PFSK-1 (cell line): ENCODE measurements around the gene TPSG1.

Experiments used
- FOXP2 ChIP-seq: optimal IDR thresholded peaks from 2 replicates; pipeline ENCODE3; 2011; ENCODE audit warnings: borderline replicate concordance, control low read depth, inconsistent platforms; ENCODE audit not compliant: insufficient read depth; ENCODE audit errors: extremely low read length, extremely low read depth
- POLR2AphosphoS5 ChIP-seq: IDR thresholded peaks from 2 replicates; pipeline ENCODE4 v1.6.1; 2012; ENCODE audit warnings: low read depth, mild to moderate bottlenecking, control low read depth, low read length, moderate library complexity
- SIN3A ChIP-seq: IDR thresholded peaks from 2 replicates; pipeline ENCODE4 v1.6.1; 2012; ENCODE audit warnings: mild to moderate bottlenecking, low read length, moderate library complexity, borderline replicate concordance; ENCODE audit not compliant: insufficient read depth
- TAF1 ChIP-seq: IDR thresholded peaks from 2 replicates; pipeline ENCODE4 v1.6.1; 2012; ENCODE audit warnings: low read length, control low read depth, borderline replicate concordance; ENCODE audit not compliant: insufficient read depth
- TF ChIP-seq, protein P1 (sequence below), 2 experiments: IDR thresholded peaks; 2 replicates each; pipeline versions ENCODE4 v1.6.1 to v1.8.0; 2011 to 2012; ENCODE audit warnings: low read depth in 2 of 2, low read length in 2 of 2, control low read depth in 1 of 2, inconsistent platforms in 1 of 2, mild to moderate bottlenecking in 1 of 2, moderate library complexity in 1 of 2; ENCODE audit not compliant: insufficient read depth in 1 of 2

TPSG1 gene

DNA sequence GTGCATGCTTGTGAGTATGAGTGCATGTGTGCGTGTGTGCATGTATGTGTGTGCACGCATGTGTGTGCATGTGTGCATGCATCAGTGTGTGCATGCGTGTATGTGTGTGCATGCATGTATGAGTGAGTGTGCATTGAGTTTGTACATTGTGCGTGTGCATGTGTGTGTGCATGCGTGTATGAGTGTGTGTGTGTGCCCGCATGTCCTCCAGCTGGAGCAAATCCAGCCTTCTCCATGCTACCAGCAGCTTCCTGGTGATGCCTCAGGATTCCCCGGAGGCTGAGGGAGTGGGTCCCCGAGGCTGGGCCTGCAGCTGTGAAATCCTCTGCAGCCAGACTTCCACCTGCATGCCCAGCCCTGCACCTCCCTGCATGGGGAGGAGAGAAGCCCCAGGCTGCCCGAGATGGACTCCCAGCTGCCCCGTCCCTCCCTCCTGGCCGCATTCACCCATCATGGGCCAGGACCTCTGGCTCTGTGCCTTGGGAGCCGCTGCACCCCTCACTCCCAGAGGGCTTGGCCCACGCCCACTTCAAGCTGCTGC is 40.1 kb upstream of the TPSG1 start:
- no peak for TF ChIP-seq POLR2AphosphoS5
- no peak for TF ChIP-seq FOXP2
- TF ChIP-seq, protein P1, sequence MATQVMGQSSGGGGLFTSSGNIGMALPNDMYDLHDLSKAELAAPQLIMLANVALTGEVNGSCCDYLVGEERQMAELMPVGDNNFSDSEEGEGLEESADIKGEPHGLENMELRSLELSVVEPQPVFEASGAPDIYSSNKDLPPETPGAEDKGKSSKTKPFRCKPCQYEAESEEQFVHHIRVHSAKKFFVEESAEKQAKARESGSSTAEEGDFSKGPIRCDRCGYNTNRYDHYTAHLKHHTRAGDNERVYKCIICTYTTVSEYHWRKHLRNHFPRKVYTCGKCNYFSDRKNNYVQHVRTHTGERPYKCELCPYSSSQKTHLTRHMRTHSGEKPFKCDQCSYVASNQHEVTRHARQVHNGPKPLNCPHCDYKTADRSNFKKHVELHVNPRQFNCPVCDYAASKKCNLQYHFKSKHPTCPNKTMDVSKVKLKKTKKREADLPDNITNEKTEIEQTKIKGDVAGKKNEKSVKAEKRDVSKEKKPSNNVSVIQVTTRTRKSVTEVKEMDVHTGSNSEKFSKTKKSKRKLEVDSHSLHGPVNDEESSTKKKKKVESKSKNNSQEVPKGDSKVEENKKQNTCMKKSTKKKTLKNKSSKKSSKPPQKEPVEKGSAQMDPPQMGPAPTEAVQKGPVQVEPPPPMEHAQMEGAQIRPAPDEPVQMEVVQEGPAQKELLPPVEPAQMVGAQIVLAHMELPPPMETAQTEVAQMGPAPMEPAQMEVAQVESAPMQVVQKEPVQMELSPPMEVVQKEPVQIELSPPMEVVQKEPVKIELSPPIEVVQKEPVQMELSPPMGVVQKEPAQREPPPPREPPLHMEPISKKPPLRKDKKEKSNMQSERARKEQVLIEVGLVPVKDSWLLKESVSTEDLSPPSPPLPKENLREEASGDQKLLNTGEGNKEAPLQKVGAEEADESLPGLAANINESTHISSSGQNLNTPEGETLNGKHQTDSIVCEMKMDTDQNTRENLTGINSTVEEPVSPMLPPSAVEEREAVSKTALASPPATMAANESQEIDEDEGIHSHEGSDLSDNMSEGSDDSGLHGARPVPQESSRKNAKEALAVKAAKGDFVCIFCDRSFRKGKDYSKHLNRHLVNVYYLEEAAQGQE (IDR thresholded peaks at IDR 0.05; ENCODE audit: insufficient read depth in 1 of 2, low read depth in 2 of 2, low read length in 2 of 2), result no peak
- TF ChIP-seq SIN3A, result no peak
- TF ChIP-seq TAF1, result no peak

DNA sequence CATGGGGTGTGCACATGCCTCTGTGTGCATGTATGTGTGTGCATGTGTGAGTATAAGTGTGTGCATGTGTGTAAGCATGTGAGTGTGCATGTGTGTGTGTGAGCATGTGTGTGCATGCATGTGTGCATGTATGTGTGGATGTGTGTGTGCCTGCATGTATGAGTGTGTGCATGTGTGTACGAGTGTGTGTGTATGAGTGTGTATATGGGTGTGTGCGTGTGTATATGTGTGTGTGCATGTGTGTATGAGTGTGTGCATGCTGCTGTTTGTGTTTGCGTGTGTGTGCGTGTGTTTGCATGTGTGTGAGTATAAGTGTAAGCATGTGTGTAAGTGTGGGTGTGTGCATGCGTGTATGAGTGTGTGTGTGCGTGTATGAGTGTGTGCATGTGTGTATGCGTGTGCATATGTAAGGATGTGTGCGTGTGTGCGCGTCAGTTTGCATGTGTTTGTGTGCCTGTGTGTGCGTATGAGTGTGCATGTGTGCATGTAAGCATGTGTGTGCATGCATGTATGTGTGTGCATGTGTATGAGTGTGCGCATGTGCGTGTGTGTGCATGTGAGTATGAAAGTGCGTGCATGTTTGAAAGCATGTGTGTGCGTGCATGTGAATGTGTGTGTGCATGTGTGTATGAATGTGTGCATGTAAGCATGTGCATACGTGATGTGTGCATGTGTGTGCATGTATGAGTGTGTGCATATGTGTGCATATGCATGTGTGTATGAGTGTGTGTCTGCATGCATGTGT is 39.4 kb upstream of the TPSG1 start:
- TF ChIP-seq FOXP2 (no peak), POLR2AphosphoS5 (no peak)

DNA sequence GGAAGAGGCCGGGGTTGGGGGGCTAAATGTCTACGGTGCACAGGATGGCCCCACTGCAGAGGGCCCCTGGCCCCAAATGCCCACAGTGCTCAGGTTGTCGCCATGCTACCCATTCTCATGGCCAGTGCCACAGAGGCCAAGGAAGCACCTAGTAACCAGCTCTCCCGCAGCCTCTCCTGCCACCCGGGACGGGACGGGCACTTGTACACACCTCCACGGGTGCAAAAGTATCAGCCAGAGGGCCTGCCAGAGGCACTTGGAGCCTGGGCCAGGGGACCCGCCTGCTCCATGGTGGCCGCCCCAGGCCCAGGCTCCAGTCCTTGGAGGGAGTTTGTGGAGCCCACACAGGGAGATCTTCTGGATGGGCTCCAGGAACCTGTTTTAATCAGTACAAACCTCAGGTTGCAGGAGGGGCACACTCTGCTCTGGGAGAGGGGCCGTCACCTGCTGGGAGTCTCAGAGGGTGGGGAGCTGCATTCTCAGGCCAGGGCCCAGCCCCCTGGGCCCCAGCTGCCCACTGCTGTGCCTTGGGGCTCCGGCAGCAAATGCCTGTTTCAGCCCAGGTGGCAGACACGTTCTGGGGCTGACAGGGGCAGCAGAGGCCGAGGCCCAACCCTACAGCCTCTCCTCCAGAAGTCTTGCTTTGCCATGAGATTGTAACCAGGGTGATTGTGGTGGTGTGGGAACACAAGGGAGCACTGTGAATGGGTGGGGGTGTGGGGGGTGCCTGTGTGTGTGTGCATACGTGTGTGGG is 38.7 kb upstream of the TPSG1 start:
- TF ChIP-seq TAF1, result no peak
- TF ChIP-seq, protein P1 (IDR thresholded peaks at IDR 0.05; ENCODE audit: insufficient read depth in 1 of 2, low read depth in 2 of 2, low read length in 2 of 2), result no peak
- no peak for TF ChIP-seq POLR2AphosphoS5
- TF ChIP-seq SIN3A, result no peak

DNA sequence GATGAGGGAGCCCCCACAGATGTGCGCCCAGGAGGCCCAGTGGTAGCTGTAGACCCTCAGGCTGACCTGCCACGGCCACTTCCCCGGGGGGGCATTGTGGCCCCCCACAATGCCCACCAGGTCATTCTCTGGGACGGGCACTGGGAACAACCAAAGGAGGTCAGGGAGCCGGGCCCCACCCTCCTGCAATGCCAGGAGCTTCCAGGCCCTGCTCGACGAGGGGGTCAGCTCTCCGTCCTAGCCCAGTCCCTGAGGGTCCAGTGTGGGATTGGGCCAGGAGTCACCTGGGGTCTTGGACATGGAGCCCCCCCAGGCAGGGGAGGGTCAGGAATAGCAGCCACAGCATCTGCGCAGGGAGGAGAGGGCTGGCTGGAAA is 37.8 kb upstream of the TPSG1 start:
- no peak for TF ChIP-seq POLR2AphosphoS5
- no peak for TF ChIP-seq TAF1
- TF ChIP-seq, protein P1 (IDR thresholded peaks at IDR 0.05; ENCODE audit: insufficient read depth in 1 of 2, low read depth in 2 of 2, low read length in 2 of 2), result no peak
- no peak for TF ChIP-seq FOXP2
- no peak for TF ChIP-seq SIN3A

DNA sequence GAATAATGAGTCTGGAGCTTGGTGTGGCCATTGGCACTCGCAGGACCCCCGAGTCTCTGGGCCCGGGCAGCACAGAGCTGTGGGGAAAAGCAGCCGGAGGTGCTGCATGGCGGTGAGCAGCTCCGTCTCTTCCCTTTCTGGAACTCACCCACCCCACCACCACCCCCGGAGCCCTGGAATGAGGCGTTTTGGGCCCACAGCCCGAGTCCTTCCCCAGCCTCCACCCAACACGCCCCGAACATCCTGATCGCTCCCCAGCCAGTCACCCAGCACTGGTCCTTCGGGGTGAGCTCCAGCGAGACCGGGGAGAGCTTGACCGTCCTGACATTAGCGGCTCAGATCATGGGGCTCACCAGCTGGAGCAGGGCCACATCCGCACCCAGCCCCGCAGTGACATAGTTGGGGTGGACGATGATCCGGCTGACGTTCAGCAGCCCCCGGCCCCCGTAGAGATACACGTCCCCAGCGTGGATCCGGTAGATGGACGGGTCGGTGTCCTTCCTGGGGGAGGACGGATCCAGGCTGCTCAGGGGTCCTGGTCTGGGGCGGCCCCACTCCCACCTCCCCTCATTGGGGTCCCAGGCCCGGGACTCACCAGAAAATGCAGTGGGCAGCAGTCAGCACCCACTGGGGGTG is 37.3 kb upstream of the TPSG1 start:
- TF ChIP-seq TAF1 (no peak), POLR2AphosphoS5 (no peak), SIN3A (no peak), FOXP2 (no peak)
- TF ChIP-seq, protein P1 (IDR thresholded peaks at IDR 0.05; ENCODE audit: insufficient read depth in 1 of 2, low read depth in 2 of 2, low read length in 2 of 2), result no peak
